PC-3 (cell line): ENCODE measurements around the gene CSF1. TPM values are rescaled to one million over a fixed set of nuclear protein-coding genes. Genes with fewer than 3 reads are reported as not detected.

Source experiments
- ATAC-seq: fragments of 200-7000 bp; cut with Tn5 transposase; 2 replicates; pipeline ENCODE4 v1.9.1; 2020; ENCODE audit warnings: mild to moderate bottlenecking, moderate library complexity
- BruUV-seq: library from RNA; stranded (reverse); fragments of 400-500 nt; replicated peaks from 2 replicates; lab custom pipeline; 2021; lab: Mats Ljungman, UMichigan
- CTCF ChIA-PET: fragments of 300-600 bp; sonication (Branson Sonifier 250); formaldehyde crosslinking; loops from one replicate; lab custom pipeline; 2022; ENCODE audit warnings: antibody characterized with exemption; lab: Charles Lee
- POLR2A ChIA-PET: fragments of 300-600 bp; sonication (Branson Sonifier 250); formaldehyde crosslinking; loops from one replicate; lab custom pipeline; 2022; ENCODE audit warnings: antibody characterized with exemption; ENCODE audit not compliant: unreplicated experiment; lab: Charles Lee
- DNase-seq: peaks from one replicate; pipeline ENCODE4 v3.0.0-alpha.2; 2015
- H2AFZ ChIP-seq: fragments of 300-600 bp; sonication (generic); 2 replicates; pipeline ENCODE4 v1.6.0; 2016; ENCODE audit warnings: antibody characterized with exemption, low read length
- H3F3A ChIP-seq: fragments of 300-600 bp; sonication (generic); one replicate; pipeline ENCODE4 v1.6.0; 2017; ENCODE audit warnings: antibody characterized with exemption, low read length, control low read depth, mild to moderate bottlenecking; ENCODE audit not compliant: unreplicated experiment
- H3K27ac ChIP-seq: fragments of 300-600 bp; sonication (generic); 2 replicates; pipeline ENCODE4 v1.5.1; 2016; ENCODE audit warnings: mild to moderate bottlenecking, low read length
- H3K27me3 ChIP-seq: fragments of 300-600 bp; sonication (generic); 2 replicates; pipeline ENCODE4 v1.6.1; 2016; ENCODE audit warnings: low read length, mixed read lengths
- H3K36me3 ChIP-seq: fragments of 300-600 bp; sonication (generic); 2 replicates; pipeline ENCODE4 v1.6.1; 2016; ENCODE audit warnings: low read depth, mixed run types, low read length, mixed read lengths
- H3K4me1 ChIP-seq: fragments of 300-600 bp; sonication (generic); 2 replicates; pipeline ENCODE4 v1.5.1; 2016; ENCODE audit warnings: low read length; ENCODE audit not compliant: insufficient read depth
- H3K4me2 ChIP-seq: fragments of 300-600 bp; sonication (generic); 2 replicates; pipeline ENCODE4 v1.6.0; 2016; ENCODE audit warnings: low read length
- H3K4me3 ChIP-seq: fragments of 300-600 bp; sonication (generic); 2 replicates; pipeline ENCODE4 v1.5.1; 2016; ENCODE audit warnings: mild to moderate bottlenecking, low read length, mixed read lengths
- H3K79me2 ChIP-seq: fragments of 300-600 bp; sonication (generic); 2 replicates; pipeline ENCODE4 v1.6.1; 2017; ENCODE audit warnings: low read length, mixed read lengths
- H3K9ac ChIP-seq: fragments of 300-600 bp; sonication (generic); 2 replicates; pipeline ENCODE4 v1.6.0; 2016; ENCODE audit warnings: mild to moderate bottlenecking, low read length
- H3K9me2 ChIP-seq: fragments of 300-600 bp; sonication (generic); replicated peaks from 2 replicates; pipeline ENCODE4 v1.6.1; 2016; ENCODE audit warnings: mixed run types, low read length, mixed read lengths
- H3K9me3 ChIP-seq: fragments of 300-600 bp; sonication (generic); 2 replicates; pipeline ENCODE4 v1.6.1; 2016; ENCODE audit warnings: low read length, mixed read lengths
- H4K20me1 ChIP-seq: fragments of 300-600 bp; sonication (generic); 2 replicates; pipeline ENCODE4 v1.6.1; 2016; ENCODE audit warnings: low read length, mixed read lengths
- EZH2 ChIP-seq: fragments of 300-600 bp; sonication (generic); IDR thresholded peaks from one replicate; pipeline ENCODE4 v1.6.1; 2017; ENCODE audit warnings: antibody characterized with exemption, mild to moderate bottlenecking, low read length; ENCODE audit not compliant: unreplicated experiment
- EZH2phosphoT487 ChIP-seq: fragments of 300-600 bp; sonication (generic); IDR thresholded peaks from 2 replicates; pipeline ENCODE4 v1.6.1; 2018; ENCODE audit warnings: mild to moderate bottlenecking, antibody characterized with exemption, low read length, borderline replicate concordance
- intact Hi-C: fragments of 100-400 bp; cut with micrococcal nuclease; formaldehyde crosslinking; loops from 2 replicates; pipeline ENCODE4 v1.9.0; 2023
- total RNA-seq: library from RNA; depleted of rRNA; stranded (reverse); fragments of >200 nt; gene quantifications from 2 replicates; pipeline ENCODE4 v1.2.3, GENCODE V29; 2014
- TF ChIP-seq, protein P1 (sequence below): fragments of 300-600 bp; sonication (generic); conservative IDR thresholded peaks from 2 replicates; pipeline ENCODE4 v1.5.1; 2017; ENCODE audit warnings: antibody characterized with exemption, low read depth, mild to moderate bottlenecking, low read length

The CSF1 gene
- total RNA-seq, 1 experiment from 2014 or later = 2.0 TPM

DNA sequence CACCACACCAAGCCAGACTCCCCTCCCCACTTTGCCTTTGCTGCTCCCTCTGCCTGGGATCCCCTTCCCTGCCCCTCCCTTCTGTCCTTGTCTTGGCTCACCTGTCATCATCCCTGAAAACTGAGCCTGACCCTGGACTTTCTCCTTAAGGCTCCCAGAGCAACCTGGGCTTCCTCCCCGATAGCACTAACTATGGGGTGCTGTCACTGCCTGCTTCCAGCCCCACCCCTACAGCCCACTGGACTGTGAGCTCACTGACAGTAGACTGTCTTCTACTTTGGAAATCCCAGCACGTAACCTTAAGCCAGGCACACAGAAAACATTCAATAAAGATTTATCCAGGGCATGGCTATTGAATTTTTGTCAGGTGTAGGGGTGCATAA lies 9.5 kb upstream of the CSF1 start:
- CTCF ChIA-PET = interaction anchor here (0.6 kb wide), 1 partner anchor 114 kb away, joined by 4 read pairs; no protein-coding TSS in a partner anchor
- POLR2A ChIA-PET = no interaction called here
- H3K9me2 ChIP-seq = no peaks in the 10 kb centered on the region
- DNase-seq (no peak), ATAC-seq (no peak)
- H4K20me1 ChIP-seq = no peaks in the 10 kb centered on the region
- H3K9ac ChIP-seq = no peak overlapping the region
- H3K4me2 ChIP-seq = no peak overlapping the region
- no TSS peak for BruUV-seq
- H3K27me3 ChIP-seq = no peaks in the 10 kb centered on the region
- no peaks in the 10 kb centered on the region for H3F3A ChIP-seq
- H2AFZ ChIP-seq = no peak overlapping the region
- H3K79me2 ChIP-seq = no peaks in the 10 kb centered on the region
- H3K4me1 ChIP-seq = peaks cover 2% of the 10 kb centered on the region; the same call in 1 of the 2 replicates
- no peaks in the 10 kb centered on the region for H3K36me3 ChIP-seq
- H3K9me3 ChIP-seq = no peaks in the 10 kb centered on the region
- no peak for TF ChIP-seq EZH2phosphoT487
- intact Hi-C loops = no loop called here
- H3K27ac ChIP-seq = no peak overlapping the region
- no peak overlapping the region for H3K4me3 ChIP-seq

DNA sequence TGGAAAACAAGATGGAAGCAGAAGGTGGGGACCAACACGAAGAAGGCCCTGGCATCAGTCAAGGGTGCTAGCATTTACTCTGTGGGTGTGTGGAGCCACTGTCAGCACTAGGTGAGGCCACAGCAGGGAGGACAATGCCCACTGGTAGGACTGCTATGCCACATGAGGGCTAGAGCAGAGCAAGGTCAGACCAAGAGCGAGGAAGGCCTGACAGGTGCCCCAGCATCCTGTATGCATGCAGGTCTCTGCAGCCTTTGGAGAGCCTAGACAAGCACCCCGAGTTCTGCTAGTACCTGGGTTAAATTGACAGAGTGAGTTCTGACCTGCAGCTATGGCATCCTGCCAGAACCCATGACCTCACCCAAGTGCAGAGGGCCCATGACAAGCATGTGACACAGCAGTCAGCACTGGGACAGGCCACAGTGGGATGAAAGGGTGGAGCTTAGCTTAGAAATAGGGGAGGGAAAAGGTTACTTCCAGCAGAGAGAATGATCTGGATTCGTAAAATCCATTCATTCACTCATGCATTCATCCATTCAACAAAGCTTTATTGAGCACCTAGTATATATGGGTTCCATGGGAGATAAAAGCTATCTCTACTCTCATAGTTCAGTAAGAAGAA lies 9.0 kb upstream of the CSF1 start:
- Histone ChIP-seq H3K79me2 (no peaks in the 10 kb centered on the region), H3K9me2 (no peaks in the 10 kb centered on the region), H3K4me3 (no peak overlapping the region), H3K27me3 (no peaks in the 10 kb centered on the region), H3K27ac (no peak overlapping the region), H3K4me1 (no peaks in the 10 kb centered on the region), H3F3A (no peaks in the 10 kb centered on the region), H3K36me3 (no peaks in the 10 kb centered on the region), H2AFZ (no peak overlapping the region), H3K4me2 (no peak overlapping the region), H3K9ac (no peak overlapping the region), H4K20me1 (no peaks in the 10 kb centered on the region), H3K9me3 (no peaks in the 10 kb centered on the region)
- TF ChIP-seq, protein P1, sequence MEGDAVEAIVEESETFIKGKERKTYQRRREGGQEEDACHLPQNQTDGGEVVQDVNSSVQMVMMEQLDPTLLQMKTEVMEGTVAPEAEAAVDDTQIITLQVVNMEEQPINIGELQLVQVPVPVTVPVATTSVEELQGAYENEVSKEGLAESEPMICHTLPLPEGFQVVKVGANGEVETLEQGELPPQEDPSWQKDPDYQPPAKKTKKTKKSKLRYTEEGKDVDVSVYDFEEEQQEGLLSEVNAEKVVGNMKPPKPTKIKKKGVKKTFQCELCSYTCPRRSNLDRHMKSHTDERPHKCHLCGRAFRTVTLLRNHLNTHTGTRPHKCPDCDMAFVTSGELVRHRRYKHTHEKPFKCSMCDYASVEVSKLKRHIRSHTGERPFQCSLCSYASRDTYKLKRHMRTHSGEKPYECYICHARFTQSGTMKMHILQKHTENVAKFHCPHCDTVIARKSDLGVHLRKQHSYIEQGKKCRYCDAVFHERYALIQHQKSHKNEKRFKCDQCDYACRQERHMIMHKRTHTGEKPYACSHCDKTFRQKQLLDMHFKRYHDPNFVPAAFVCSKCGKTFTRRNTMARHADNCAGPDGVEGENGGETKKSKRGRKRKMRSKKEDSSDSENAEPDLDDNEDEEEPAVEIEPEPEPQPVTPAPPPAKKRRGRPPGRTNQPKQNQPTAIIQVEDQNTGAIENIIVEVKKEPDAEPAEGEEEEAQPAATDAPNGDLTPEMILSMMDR = no peak
- TF ChIP-seq EZH2 = no peak
- TF ChIP-seq EZH2phosphoT487 = no peak
- DNase-seq = peak; percentile 41
- BruUV-seq = no TSS peak
- CTCF ChIA-PET = interaction anchor here (0.6 kb wide), 1 partner anchor 114 kb away, joined by 4 read pairs; no protein-coding TSS in a partner anchor
- intact Hi-C loops = no loop called here
- 0 out of 2 replicates have a peak, but pooled peaks have one; percentile 33 for ATAC-seq
- POLR2A ChIA-PET = no interaction called here

DNA sequence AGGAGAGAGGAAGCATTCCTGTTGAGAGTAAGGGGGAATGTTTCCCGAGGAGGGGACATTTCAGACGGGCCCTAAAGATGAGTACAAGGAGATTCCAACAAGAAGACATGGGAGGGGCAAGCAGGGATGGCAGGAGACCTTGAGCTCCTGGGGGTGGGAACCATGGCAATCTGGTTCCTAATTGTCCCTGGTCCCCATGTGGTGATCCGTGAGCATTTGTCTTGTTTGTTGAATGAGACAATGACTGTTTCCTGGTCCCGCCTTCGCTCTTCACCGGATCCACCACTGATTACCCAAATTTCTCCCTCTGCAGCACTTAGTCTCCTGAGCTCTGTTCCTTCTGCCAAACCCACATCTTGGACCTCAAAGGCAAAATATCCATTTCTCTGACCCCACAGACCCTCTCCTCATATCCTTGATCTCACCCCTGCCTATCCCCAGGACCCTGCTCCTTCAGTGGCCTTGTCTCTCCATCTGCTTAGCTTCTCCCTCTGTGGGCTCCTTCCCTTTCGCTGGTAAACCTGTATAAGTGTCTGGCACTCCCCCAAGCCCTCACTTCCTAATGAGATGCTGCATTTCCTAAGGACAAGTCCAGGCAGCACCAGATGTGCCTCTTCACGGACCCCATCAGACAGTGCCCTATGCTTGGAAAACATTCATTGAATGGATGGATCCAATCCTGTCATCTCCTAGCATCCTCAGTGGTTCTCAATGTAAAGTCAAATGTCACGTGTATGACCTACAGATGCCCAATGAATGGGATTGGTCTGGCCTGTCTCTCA lies 8.3 kb upstream of the CSF1 start:
- CTCF ChIA-PET = no interaction called here
- H3K79me2 ChIP-seq = no peaks in the 10 kb centered on the region
- TF ChIP-seq, protein P1 = no peak
- TF ChIP-seq EZH2phosphoT487 = no peak
- TF ChIP-seq EZH2 = no peak
- intact Hi-C loops = no loop called here
- H3K9me3 ChIP-seq = no peaks in the 10 kb centered on the region
- ATAC-seq (no peak), DNase-seq (no peak)
- no peak overlapping the region for H3K27ac ChIP-seq
- H3F3A ChIP-seq = no peaks in the 10 kb centered on the region
- POLR2A ChIA-PET = no interaction called here
- no peaks in the 10 kb centered on the region for H3K36me3 ChIP-seq
- H3K4me2 ChIP-seq = no peak overlapping the region
- H3K9me2 ChIP-seq = no peaks in the 10 kb centered on the region
- H3K4me3 ChIP-seq = no peak overlapping the region
- no TSS peak for BruUV-seq
- H3K9ac ChIP-seq = no peak overlapping the region
- no peaks in the 10 kb centered on the region for H3K27me3 ChIP-seq
- H3K4me1 ChIP-seq = no peaks in the 10 kb centered on the region
- no peaks in the 10 kb centered on the region for H4K20me1 ChIP-seq
- H2AFZ ChIP-seq = no peak overlapping the region
